HepG2 (cell line): ENCODE measurements around the gene TSPAN18. TPM values are rescaled to one million over a fixed set of nuclear protein-coding genes. Genes with fewer than 3 reads are reported as not detected.

ENCODE experiments used
- ATAC-seq: fragments of 200-7000 bp; cut with Tn5 transposase; 3 replicates; pipeline ENCODE4 v1.9.1; 2020; ENCODE audit warnings: mild to moderate bottlenecking, moderate library complexity
- BruUV-seq: library from RNA; stranded (reverse); fragments of 400-500 nt; replicated peaks from 2 replicates; lab custom pipeline; 2021; lab: Mats Ljungman, UMichigan
- CTCF ChIA-PET: fragments of 300-600 bp; formaldehyde crosslinking; extraction: SDS; loops from one replicate; lab custom pipeline; 2021; ENCODE audit warnings: low total read pairs, inconsistent platforms, low intra/inter-chr PET ratio; lab: Yijun Ruan, JAX
- POLR2A ChIA-PET: fragments of 350-600 bp; sonication (Branson Sonifier 250); formaldehyde crosslinking; loops from one replicate; lab custom pipeline; 2020; ENCODE audit warnings: antibody characterized with exemption, inconsistent platforms; lab: Yijun Ruan, JAX
- DNase-seq: peaks from one replicate; pipeline ENCODE4 v3.0.0-alpha.2; 2015; ENCODE audit warnings: low spot score
- FAIRE-seq: peaks from 3 replicates; lab custom pipeline; 2011; peaks lifted over from hg19 to GRCh38; lab: Jason Lieb, UNC
- H2AFZ ChIP-seq: one replicate; pipeline ENCODE4 v1.6.1; 2011; ENCODE audit warnings: low read length, inconsistent platforms
- H3K27ac ChIP-seq: fragments of 300-600 bp; 3 replicates; pipeline ENCODE4 v1.8.0; 2011; ENCODE audit warnings: mixed run types, mild to moderate bottlenecking, mixed read lengths, low read length, inconsistent platforms; ENCODE audit not compliant: insufficient read depth; ENCODE audit errors: extremely low read length
- H3K27me3 ChIP-seq, 2 experiments: fragments of 200-600 bp in 1 of 2; 2 replicates in 1 of 2; 3 replicates in 1 of 2; pipeline versions ENCODE4 v1.6.0 to v1.8.0; 2011; ENCODE audit warnings: low read length in 2 of 2, mild to moderate bottlenecking in 2 of 2, moderate library complexity in 2 of 2, inconsistent platforms in 1 of 2; ENCODE audit not compliant: insufficient read depth in 2 of 2, control insufficient read depth in 1 of 2
- H3K36me3 ChIP-seq, 2 experiments: fragments of 200-600 bp in 1 of 2; replicated peaks in 1 of 2; 2 replicates in 1 of 2; 3 replicates in 1 of 2; pipeline versions ENCODE4 v1.5.1 to v1.8.0; 2011; ENCODE audit warnings: low read length in 2 of 2, inconsistent platforms in 1 of 2; ENCODE audit not compliant: insufficient read depth in 2 of 2, control insufficient read depth in 1 of 2
- H3K4me1 ChIP-seq: 2 replicates; pipeline ENCODE4 v1.5.1; 2012; ENCODE audit warnings: low read length, inconsistent platforms; ENCODE audit not compliant: insufficient read depth
- H3K4me2 ChIP-seq: 2 replicates; pipeline ENCODE4 v1.6.0; 2011; ENCODE audit warnings: low read depth, low read length, inconsistent platforms
- H3K4me3 ChIP-seq, 3 experiments: fragments of 200-600 bp in 1 of 3; sonication (generic), shearing (Covaris generic) in 1 of 3; replicated peaks in 1 of 3; 2 replicates each; pipeline ENCODE4 v1.5.1; 2011 to 2016; ENCODE audit warnings: low read length in 3 of 3, inconsistent platforms in 2 of 3, low read depth in 2 of 3, mild to moderate bottlenecking in 2 of 3, control low read depth in 1 of 3, mixed read lengths in 1 of 3; ENCODE audit not compliant: insufficient read depth in 1 of 3
- H3K79me2 ChIP-seq: one replicate; pipeline ENCODE4 v1.6.1; 2011; ENCODE audit warnings: low read length, inconsistent platforms; ENCODE audit not compliant: insufficient read depth
- H3K9ac ChIP-seq: 2 replicates; pipeline ENCODE4 v1.6.0; 2011; ENCODE audit warnings: mild to moderate bottlenecking, low read depth, low read length, inconsistent platforms; ENCODE audit not compliant: insufficient read depth
- H3K9me3 ChIP-seq: 2 replicates; pipeline ENCODE4 v1.5.1; 2012; ENCODE audit warnings: mild to moderate bottlenecking, low read length
- H4K20me1 ChIP-seq: 2 replicates; pipeline ENCODE4 v1.6.0; 2011; ENCODE audit warnings: inconsistent platforms, mild to moderate bottlenecking, low read length, moderate library complexity; ENCODE audit not compliant: insufficient read depth
- GTF2F1 ChIP-seq: fragments of 150-350 bp; IDR thresholded peaks from 2 replicates; pipeline ENCODE4 v1.6.1; 2014; ENCODE audit warnings: low read length
- HMG20B ChIP-seq: conservative IDR thresholded peaks from 2 replicates; pipeline ENCODE4 v1.6.1; 2016; ENCODE audit warnings: missing genetic modification reagents, missing compliant biosample characterization
- JDP2 ChIP-seq: sonication (generic); formaldehyde crosslinking; IDR thresholded peaks from 2 replicates; pipeline ENCODE4 v1.8.1; 2022; ENCODE audit warnings: missing genetic modification reagents, borderline replicate concordance
- MIER2 ChIP-seq: IDR thresholded peaks from 2 replicates; pipeline ENCODE4 v1.6.1; 2016; ENCODE audit warnings: missing biosample characterization, missing genetic modification reagents
- SMARCC2 ChIP-seq: fragments of 450-650 bp; IDR thresholded peaks from 2 replicates; pipeline ENCODE4 v1.6.1; 2017; ENCODE audit warnings: antibody characterized with exemption, mild to moderate bottlenecking
- ZBTB33 ChIP-seq: sonication (generic); formaldehyde crosslinking; IDR thresholded peaks from 2 replicates; pipeline ENCODE4 v1.4.0; 2020; ENCODE audit warnings: missing genetic modification reagents
- ZNF24 ChIP-seq: fragments of 450-650 bp; IDR thresholded peaks from 2 replicates; pipeline ENCODE4 v1.6.1; 2017; ENCODE audit warnings: antibody characterized with exemption, mild to moderate bottlenecking
- ZNF256 ChIP-seq: sonication (generic); formaldehyde crosslinking; conservative IDR thresholded peaks from 2 replicates; pipeline ENCODE4 v1.4.0; 2020; ENCODE audit warnings: missing genetic modification reagents
- ZNF431 ChIP-seq: sonication (generic); formaldehyde crosslinking; IDR thresholded peaks from 2 replicates; pipeline ENCODE4 v1.9.0; 2022; ENCODE audit warnings: missing genetic modification reagents, low read depth, mild to moderate bottlenecking, borderline replicate concordance
- ZNF589 ChIP-seq: sonication (generic); formaldehyde crosslinking; conservative IDR thresholded peaks from 2 replicates; pipeline ENCODE4 v1.8.0; 2022; ENCODE audit warnings: mild to moderate bottlenecking, moderate library complexity, missing genetic modification reagents
- ZNF629 ChIP-seq: sonication (generic); formaldehyde crosslinking; conservative IDR thresholded peaks from 2 replicates; pipeline ENCODE4 v1.5.0; 2020; ENCODE audit warnings: missing genetic modification reagents
- WGBS: methylation state at CpG from one replicate; pipeline ENCODE4 v1.1.6; 2017; ENCODE audit warnings: low lambda C conversion rate; 5-methylcytosine and 5-hydroxymethylcytosine counted together
- in situ Hi-C: cut with HindIII; loops from 2 replicates; pipeline ENCODE4 v1.10.0; 2017; ENCODE audit warnings: low pct_unique_long_range_greater_than_20kb; ENCODE audit not compliant: extremely low pct_ligation_motif_present
- intact Hi-C: fragments of 100-400 bp; cut with micrococcal nuclease; formaldehyde crosslinking; loops from one replicate; pipeline ENCODE4 v1.10.0; 2022; ENCODE audit not compliant: unreplicated experiment
- polyA plus RNA-seq, 8 experiments: library from polyadenylated mRNA; depleted of rRNA in 3 of 8; stranded (reverse) in 7 of 8; unstranded in 1 of 8; fragments of >200 nt; fragmentation: Illumina TruSeq in 4 of 8; extraction: Trizol in 4 of 8; gene quantifications; 2 replicates each; pipeline versions ENCODE4 v1.2.1 to v1.2.3, GENCODE V29; 2011 to 2016; ENCODE audit warnings: low read depth in 4 of 8, missing spikeins in 1 of 8, mixed read lengths in 1 of 8; ENCODE audit not compliant: insufficient read depth in 1 of 8
- total RNA-seq, 5 experiments: library from RNA; depleted of rRNA; stranded (reverse); fragments of >200 nt; fragmentation: Illumina TruSeq; extraction: Trizol; gene quantifications; 2 replicates each; pipeline ENCODE4 v1.2.3, GENCODE V29; 2016; ENCODE audit warnings: low read depth in 1 of 5

The TSPAN18 gene
- total and polyA plus RNA-seq, 2 of the 13 experiments (the other 11 are each of a cell fraction or from before 2014, with no cell fraction given): not detected

GRCh38 chr11:44766112-44766971 is 39.6 kb downstream of the TSPAN18 start:
- Histone ChIP-seq H3K79me2 (no peaks in the 10 kb centered on the region), H3K4me1 (0 out of 2 replicates have a peak, but pooled peaks cover 6% of the 10 kb centered on the region), H3K27me3 (peaks cover 0 to 5% of the 10 kb centered on the region in 2 experiments; a peak in 2 of 5 replicates), H3K9me3 (no peaks in the 10 kb centered on the region), H3K4me3 (no peak overlapping the region), H3K9ac (no peak overlapping the region), H4K20me1 (no peaks in the 10 kb centered on the region), H3K36me3 (no peaks in the 10 kb centered on the region), H3K4me2 (no peak overlapping the region), H3K27ac (no peak overlapping the region), H2AFZ (no peak overlapping the region)
- POLR2A ChIA-PET: no interaction called here
- 11% methylated on average over 8 of the region's 8 CpGs for WGBS
- in situ Hi-C loops (loop anchor here (10.0 kb wide), 1 partner anchor 142 kb away; no protein-coding TSS in a partner anchor), intact Hi-C loops (no loop called here)
- CTCF ChIA-PET: no interaction called here
- no TSS peak for BruUV-seq
- FAIRE-seq (no peak), DNase-seq (no peak), ATAC-seq (no peak)
- TF ChIP-seq MIER2 (CRISPR knock-in tag) (no peak), ZBTB33 (no peak), ZNF589 (CRISPR knock-in tag) (no peak), ZNF629 (0 out of 2 replicates have a peak, but pooled peaks have one; percentile 8), ZNF431 (no peak)

- H3K79me2 ChIP-seq: no peaks in the 10 kb centered on the region
- no TSS peak for BruUV-seq
- DNase-seq: no peak
- H3K36me3 ChIP-seq: no peaks in the 10 kb centered on the region
- ChIA-PET POLR2A (no interaction called here), CTCF (no interaction called here)
- H3K9me3 ChIP-seq: no peaks in the 10 kb centered on the region
- H3K4me1 ChIP-seq: 0 out of 2 replicates have a peak, but pooled peaks cover 6% of the 10 kb centered on the region
- ATAC-seq: no peak
- H3K27ac ChIP-seq: no peak overlapping the region
- no peak for FAIRE-seq
- no peaks in the 10 kb centered on the region; a peak in 1 of 5 replicates for H3K27me3 ChIP-seq
- no peak overlapping the region for H3K9ac ChIP-seq
- H3K4me3 ChIP-seq: no peak overlapping the region
- TF ChIP-seq ZNF256 (no peak), ZNF24 (no peak), HMG20B (no peak), SMARCC2 (no peak), JDP2 (no peak), GTF2F1 (no peak)
- no peak overlapping the region for H2AFZ ChIP-seq
- H3K4me2 ChIP-seq: no peak overlapping the region
- intact Hi-C loops (no loop called here), in situ Hi-C loops (loop anchor here (10.0 kb wide), 1 partner anchor 142 kb away; no protein-coding TSS in a partner anchor)
- no peaks in the 10 kb centered on the region for H4K20me1 ChIP-seq
Measured at GRCh38 chr11:44766972-44767278, 40.2 kb downstream of the TSPAN18 start.
